ENCODE data around the gene LTB4R2.
"Not testable (repeated sequence)": the region's sequence is repeated elsewhere in the genome, so short reads cannot be mapped to it uniquely, and the experiment has no call there.

Gene LTB4R2

GRCh38 chr14:24340606-24341005, 30.7 kb downstream of the LTB4R2 start:
- no peak for DNase-seq (ENCODE audit: low spot score)

- DNase-seq (ENCODE audit: low spot score) = no peak
These were observed 32.9 kb downstream of the LTB4R2 start for GRCh38 chr14:24342889-24343288.

- DNase-seq (ENCODE audit: low spot score) = no peak
These were observed 34.1 kb downstream of the LTB4R2 start for GRCh38 chr14:24343795-24344660.

GRCh38 chr14:24347134-24347533, 37.2 kb downstream of the LTB4R2 start:
- no peak for DNase-seq (ENCODE audit: low spot score)

GRCh38 chr14:24348186-24348585, 38.2 kb downstream of the LTB4R2 start:
- no peak for DNase-seq (ENCODE audit: low spot score)

- no peak for DNase-seq (ENCODE audit: low spot score)
These were observed 39.8 kb downstream of the LTB4R2 start for GRCh38 chr14:24349742-24350141.

- no peak for DNase-seq (ENCODE audit: low spot score)
These were observed 41.6 kb downstream of the LTB4R2 start for GRCh38 chr14:24351517-24351916.

GRCh38 chr14:24353559-24354481, 43.9 kb downstream of the LTB4R2 start:
- DNase-seq (ENCODE audit: low spot score) = no peak

- not testable (repeated sequence) for DNase-seq (ENCODE audit: low spot score)
These were observed 44.5 kb downstream of the LTB4R2 start for GRCh38 chr14:24354482-24354825.

- no peak for DNase-seq (ENCODE audit: low spot score)
These were observed 45.1 kb downstream of the LTB4R2 start for GRCh38 chr14:24355009-24355408.

GRCh38 chr14:24356208-24356607, 46.3 kb downstream of the LTB4R2 start:
- no peak for DNase-seq (ENCODE audit: low spot score)

GRCh38 chr14:24360281-24360680, 50.3 kb downstream of the LTB4R2 start:
- DNase-seq (ENCODE audit: low spot score) = no peak

- DNase-seq (ENCODE audit: low spot score) = no peak
These were observed 51.4 kb downstream of the LTB4R2 start for GRCh38 chr14:24361326-24361725.

All from D341Med (cell line).